ENCODE measurements around the gene CBFA2T3.
A peak's percentile ranks its signal among the peaks of the same experiment; 100 is the strongest.

GRCh38 chr16:88927010-88927409 is 50.0 kb downstream of the CBFA2T3 start:
- TF ChIP-seq CTCF (IDR thresholded peaks at IDR 0.05) (no peak), SIN3A (IDR thresholded peaks at IDR 0.05; ENCODE audit: borderline replicate concordance, insufficient read depth, low read depth, low read length) (no peak), POLR2AphosphoS5 (IDR thresholded peaks at IDR 0.05; ENCODE audit: low read depth, low read length) (0 out of 2 replicates have a peak, but pooled peaks have one; percentile 22), REST (IDR thresholded peaks at IDR 0.05; ENCODE audit: insufficient read depth in 1 of 2, low read depth in 2 of 2, low read length in 1 of 2) (no peak), TCF7L2 (IDR thresholded peaks at IDR 0.05; ENCODE audit: low read depth, low read length) (no peak)
